Testis (tissue), 3 donors: Measurements from ENCODE around the gene NR2F2. TPM values are rescaled to one million over a fixed set of nuclear protein-coding genes. Genes with fewer than 3 reads are reported as not detected.
A peak's percentile ranks its signal among the peaks of the same experiment; 100 is the strongest.

Source experiments
- DNase-seq: peaks from one replicate; pipeline ENCODE4 v3.0.0-alpha.2; 2019
- H3K27ac ChIP-seq, 2 donors: fragments of 200-600 bp; sonication (generic); one replicate each; pipeline ENCODE4 v1.5.1; 2019
- H3K27me3 ChIP-seq: fragments of 200-600 bp; sonication (generic); one replicate; pipeline ENCODE4 v1.5.1; 2019
- H3K36me3 ChIP-seq: fragments of 200-600 bp; sonication (generic); one replicate; pipeline ENCODE4 v1.5.1; 2017; ENCODE audit warnings: low read depth; ENCODE audit errors: missing control alignments
- H3K4me1 ChIP-seq: fragments of 200-600 bp; sonication (generic); one replicate; pipeline ENCODE4 v1.5.1; 2019
- H3K4me3 ChIP-seq, 2 donors: fragments of 200-600 bp; sonication (generic); one replicate each; pipeline ENCODE4 v1.5.1; 2017 to 2019
- H3K9me3 ChIP-seq: fragments of 200-600 bp; sonication (generic); one replicate; pipeline ENCODE4 v1.5.1; 2017
- POLR2A ChIP-seq: fragments of 450-650 bp; IDR thresholded peaks from one replicate; pipeline ENCODE4 v1.6.1; 2017; ENCODE audit warnings: antibody characterized with exemption, mild to moderate bottlenecking, moderate library complexity
- WGBS, 2 donors: methylation state at CpG; one replicate each; pipeline ENCODE4 v1.1.5; 2018; 5-methylcytosine and 5-hydroxymethylcytosine counted together
- intact Hi-C: fragments of 100-400 bp; cut with DNase I; formaldehyde crosslinking; loops from one replicate; pipeline ENCODE4 v1.15.1; 2023; ENCODE audit warnings: low total_unique reads
- polyA plus RNA-seq: library from polyadenylated mRNA; stranded (reverse); fragments of 350-450 nt; fragmentation: Illumina TruSeq; extraction: RNeasy Lipid Tissue Mini Kit (QIAGEN cat#74804); gene quantifications from one replicate; pipeline ENCODE4 v1.2.3, GENCODE V29; 2014; ENCODE audit warnings: low read depth, low replicate concordance; ENCODE audit not compliant: insufficient read depth
- total RNA-seq, 2 donors: library from RNA; depleted of rRNA; stranded (reverse); fragments of >200 nt; gene quantifications; one replicate each; pipeline ENCODE4 v1.2.3, GENCODE V29; 2016
- TF ChIP-seq, protein P1 (sequence below), 3 experiments: fragments of 450-650 bp in 2 of 3; fragments of 200-600 bp in 1 of 3; sonication (generic) in 1 of 3; IDR thresholded peaks; one replicate each; pipeline ENCODE4 v1.5.1; 2016 to 2019; ENCODE audit warnings: antibody characterized with exemption in 3 of 3, mild to moderate bottlenecking in 2 of 3, moderate library complexity in 1 of 3

Gene NR2F2
- total and polyA plus RNA-seq, 3 donors from 2014 or later = 31.2 to 42.9 (median 38.2) TPM

- no peaks in the 10 kb centered on the region for H3K27me3 ChIP-seq
These were observed 28.5 kb downstream of the NR2F2 start for GRCh38 chr15:96358821-96359615.

DNA sequence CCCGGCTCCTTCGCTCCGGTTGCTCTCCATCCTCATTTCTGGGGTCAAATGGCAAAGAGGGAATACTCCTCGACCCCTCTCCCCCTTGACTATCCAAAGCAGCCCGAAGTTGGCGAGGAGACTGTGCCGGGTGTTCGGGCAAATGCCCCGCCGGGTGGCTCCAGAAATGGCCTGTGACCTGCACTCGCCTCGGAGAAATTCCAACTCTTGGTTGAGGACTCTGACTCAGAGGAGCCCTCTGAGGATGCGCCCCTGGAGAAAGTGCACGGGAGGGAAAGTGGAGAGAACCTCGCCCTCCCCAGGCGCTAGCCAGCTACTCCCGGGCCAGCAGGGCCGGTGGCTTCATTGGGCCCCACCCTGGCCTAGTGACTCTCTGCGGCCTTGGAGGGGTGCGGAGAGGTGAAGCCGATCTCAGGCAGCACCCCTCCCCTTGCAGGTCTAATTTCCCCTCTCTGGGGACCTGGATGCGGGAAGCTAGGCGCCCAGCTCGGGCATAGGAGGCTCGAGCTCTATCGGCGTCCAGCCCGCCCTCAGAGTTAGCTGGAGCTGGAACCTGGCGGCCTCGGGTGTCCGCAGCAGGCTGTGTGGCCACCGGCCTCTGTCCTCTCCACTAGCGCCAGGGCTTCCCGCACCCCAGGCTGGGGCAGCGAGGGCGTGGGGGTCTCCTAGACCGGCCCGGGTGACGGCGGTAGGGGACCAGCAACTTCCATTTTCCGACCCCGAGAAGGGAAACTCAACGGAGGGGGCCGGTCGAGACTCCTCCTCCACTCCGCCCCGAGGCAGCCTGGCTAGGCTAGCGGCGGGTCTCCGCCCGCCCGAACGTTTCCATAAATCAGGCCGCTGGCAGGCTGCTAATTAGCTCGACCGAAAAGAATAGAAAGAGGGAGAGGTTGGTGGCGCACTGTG lies 29.4 kb downstream of the NR2F2 start:
- 6 to 11% methylated on average over 14 to 39 of the region's 57 CpGs for WGBS, 2 donors
- intact Hi-C loops = no loop called here
- no peak for TF ChIP-seq POLR2A
- TF ChIP-seq, protein P1, sequence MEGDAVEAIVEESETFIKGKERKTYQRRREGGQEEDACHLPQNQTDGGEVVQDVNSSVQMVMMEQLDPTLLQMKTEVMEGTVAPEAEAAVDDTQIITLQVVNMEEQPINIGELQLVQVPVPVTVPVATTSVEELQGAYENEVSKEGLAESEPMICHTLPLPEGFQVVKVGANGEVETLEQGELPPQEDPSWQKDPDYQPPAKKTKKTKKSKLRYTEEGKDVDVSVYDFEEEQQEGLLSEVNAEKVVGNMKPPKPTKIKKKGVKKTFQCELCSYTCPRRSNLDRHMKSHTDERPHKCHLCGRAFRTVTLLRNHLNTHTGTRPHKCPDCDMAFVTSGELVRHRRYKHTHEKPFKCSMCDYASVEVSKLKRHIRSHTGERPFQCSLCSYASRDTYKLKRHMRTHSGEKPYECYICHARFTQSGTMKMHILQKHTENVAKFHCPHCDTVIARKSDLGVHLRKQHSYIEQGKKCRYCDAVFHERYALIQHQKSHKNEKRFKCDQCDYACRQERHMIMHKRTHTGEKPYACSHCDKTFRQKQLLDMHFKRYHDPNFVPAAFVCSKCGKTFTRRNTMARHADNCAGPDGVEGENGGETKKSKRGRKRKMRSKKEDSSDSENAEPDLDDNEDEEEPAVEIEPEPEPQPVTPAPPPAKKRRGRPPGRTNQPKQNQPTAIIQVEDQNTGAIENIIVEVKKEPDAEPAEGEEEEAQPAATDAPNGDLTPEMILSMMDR (IDR thresholded peaks at IDR 0.05) = no peak
- peak overlapping the region in 1 of 2 donors; percentile 66 for H3K27ac ChIP-seq
- H3K9me3 ChIP-seq = no peaks in the 10 kb centered on the region
- no peaks in the 10 kb centered on the region for H3K36me3 ChIP-seq
- H3K27me3 ChIP-seq = no peaks in the 10 kb centered on the region
- H3K4me3 ChIP-seq = peak overlapping the region; percentile 37 to 61
- DNase-seq = no peak
- H3K4me1 ChIP-seq = peaks cover 19% of the 10 kb centered on the region

More at GRCh38 chr15:96358821-96359615, 28.5 kb downstream of the NR2F2 start:
- H3K4me1 ChIP-seq = peaks cover 19% of the 10 kb centered on the region
- H3K4me3 ChIP-seq = no peak overlapping the region
- H3K9me3 ChIP-seq = no peaks in the 10 kb centered on the region
- no peak for DNase-seq
- intact Hi-C loops = no loop called here
- TF ChIP-seq, protein P1 (IDR thresholded peaks at IDR 0.05) = no peak
- H3K27ac ChIP-seq = no peak overlapping the region
- H3K36me3 ChIP-seq = no peaks in the 10 kb centered on the region
- 37 to 45% methylated on average over 15 to 21 of the region's 21 CpGs for WGBS, 2 donors

- DNase-seq = no peak
- H3K4me1 ChIP-seq = peaks cover 12% of the 10 kb centered on the region
- no peaks in the 10 kb centered on the region for H3K36me3 ChIP-seq
- no peak for TF ChIP-seq POLR2A
- TF ChIP-seq, protein P1 (IDR thresholded peaks at IDR 0.05) = no peak
- no peak overlapping the region for H3K27ac ChIP-seq
- 30 to 37% methylated on average over 34 to 37 of the region's 37 CpGs for WGBS, 2 donors
- H3K27me3 ChIP-seq = no peaks in the 10 kb centered on the region
- intact Hi-C loops = no loop called here
- H3K9me3 ChIP-seq = no peaks in the 10 kb centered on the region
- H3K4me3 ChIP-seq = peak overlapping the region in 1 of 2 donors; percentile 61
These were observed 30.2 kb downstream of the NR2F2 start for GRCh38 chr15:96360581-96361308.

DNA sequence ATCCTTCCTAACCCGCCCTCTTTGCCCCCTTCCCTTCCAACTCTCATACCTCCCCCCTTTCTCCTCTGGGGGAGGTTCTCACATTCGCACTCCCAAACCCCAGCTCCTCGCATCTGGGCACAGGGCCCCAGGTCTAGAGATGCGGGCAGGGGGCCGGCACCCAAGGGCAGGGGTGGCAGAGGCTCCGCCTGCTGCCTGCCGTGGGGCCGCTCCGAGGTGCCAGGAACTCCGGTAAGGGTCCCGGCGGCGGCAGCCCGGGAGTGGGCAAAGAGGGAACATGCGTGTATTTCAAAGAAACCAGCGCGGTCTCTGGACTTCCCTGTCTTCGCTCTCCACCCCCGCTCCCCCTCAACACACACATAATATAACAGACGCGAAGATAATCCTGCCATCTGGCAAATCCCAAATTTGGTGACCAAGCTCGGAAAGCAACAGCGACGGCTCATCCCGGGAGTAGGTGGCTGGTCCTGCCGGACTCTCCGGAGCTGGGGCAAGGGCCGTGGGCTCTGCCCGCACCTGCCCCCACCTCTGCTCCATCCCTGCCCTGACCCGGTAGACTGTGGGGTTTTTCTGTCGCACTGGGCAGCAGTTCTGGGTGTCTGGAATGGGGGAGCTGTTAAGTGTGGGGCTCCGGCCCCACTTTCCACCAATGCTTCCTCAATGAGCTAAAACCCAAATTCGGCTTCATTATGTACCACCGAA lies 31.0 kb downstream of the NR2F2 start:
- Histone ChIP-seq H3K36me3 (no peaks in the 10 kb centered on the region), H3K9me3 (no peaks in the 10 kb centered on the region), H3K4me3 (peak overlapping the region in 1 of 2 donors; percentile 61), H3K4me1 (peaks cover 12% of the 10 kb centered on the region), H3K27me3 (no peaks in the 10 kb centered on the region), H3K27ac (no peak overlapping the region)
- intact Hi-C loops = no loop called here
- DNase-seq = no peak
- no peak for TF ChIP-seq POLR2A
- TF ChIP-seq, protein P1 (IDR thresholded peaks at IDR 0.05) = no peak
- 24 to 57% methylated on average over 17 to 34 of the region's 34 CpGs for WGBS, 2 donors
